Naive thymus-derived CD8-positive, alpha-beta T cell (primary cell): ENCODE measurements around the gene PPHLN1. TPM values are rescaled to one million over a fixed set of nuclear protein-coding genes. Genes with fewer than 3 reads are reported as not detected.
A peak's percentile ranks its signal among the peaks of the same experiment; 100 is the strongest.
"Not testable (repeated sequence)": the region's sequence is repeated elsewhere in the genome, so short reads cannot be mapped to it uniquely, and the experiment has no call there.

Experiments
- ATAC-seq, 2 donors: fragments of 150-1000 bp; cut with Tn5 transposase in 1 of 2; sonication (Bioruptor Pico), chemical (Tn5 transposase) in 1 of 2; 1 replicate in 1 of 2; 2 replicates in 1 of 2; pipeline ENCODE4 v1.10.0; 2021; ENCODE audit warnings: mild to moderate bottlenecking in 2 of 2, moderate library complexity in 2 of 2
- POLR2A ChIA-PET: fragments of 350-600 bp; sonication (Branson Sonifier 250); formaldehyde crosslinking; loops from one replicate; lab custom pipeline; 2021; ENCODE audit warnings: antibody characterized with exemption; lab: Charles Lee
- DNase-seq, 10 donors: peaks; one replicate each; pipeline versions ENCODE4 v3.0.0 to v3.0.0-alpha.2; 2020 to 2022
- H3K27ac Mint-ChIP-seq, 10 donors: one replicate each; pipeline ENCODE4 v1.8.0; 2020 to 2022; ENCODE audit warnings: mild to moderate bottlenecking in 10 of 10, mixed read lengths in 10 of 10, moderate library complexity in 4 of 10, inconsistent platforms in 1 of 10
- H3K27me3 Mint-ChIP-seq, 5 donors: one replicate each; pipeline ENCODE4 v1.8.0; 2021 to 2022; ENCODE audit warnings: mixed read lengths in 5 of 5
- H3K36me3 Mint-ChIP-seq, 3 donors: one replicate each; pipeline ENCODE4 v1.8.0; 2020 to 2022; ENCODE audit warnings: mixed read lengths in 3 of 3, mild to moderate bottlenecking in 2 of 3, inconsistent platforms in 1 of 3
- H3K4me1 Mint-ChIP-seq, 4 donors: one replicate each; pipeline ENCODE4 v1.8.0; 2021 to 2022; ENCODE audit warnings: mixed read lengths in 4 of 4
- H3K4me3 Mint-ChIP-seq, 10 donors: one replicate each; pipeline ENCODE4 v1.8.0; 2020 to 2022; ENCODE audit warnings: mild to moderate bottlenecking in 10 of 10, mixed read lengths in 10 of 10, moderate library complexity in 6 of 10, inconsistent platforms in 1 of 10
- H3K9me3 Mint-ChIP-seq, 9 donors: one replicate each; pipeline ENCODE4 v1.8.0; 2020 to 2022; ENCODE audit warnings: mixed read lengths in 9 of 9, mild to moderate bottlenecking in 3 of 9, inconsistent platforms in 1 of 9, moderate library complexity in 1 of 9
- polyA plus RNA-seq, 3 donors: library from polyadenylated mRNA; unstranded; fragments of 300-500 nt; fragmentation: Illumina TruSeq; gene quantifications; one replicate each; pipeline ENCODE4 v1.2.3, GENCODE V29; 2021
- total RNA-seq, 8 experiments: library from RNA in 2 of 8; stranded (reverse) in 2 of 8; gene quantifications; one replicate each; pipeline ENCODE4 v1.2.3 and lab custom pipeline; 2021 to 2026

Gene PPHLN1
- total and polyA plus RNA-seq, 5 experiments from 2014 or later = 107 to 178 (median 152) TPM

- ATAC-seq (peak; percentile 32 to 37), DNase-seq (peak in 6 of 10 donors; percentile 1 to 39 (median 27))
- H3K36me3 Mint-ChIP-seq = peaks cover 0 to 9% (median 0%) of the 10 kb centered on the region in 3 donors
- H3K27me3 Mint-ChIP-seq = no peaks in the 10 kb centered on the region
- H3K4me1 Mint-ChIP-seq = peaks cover 30 to 68% (median 58%) of the 10 kb centered on the region in 4 donors
- H3K27ac Mint-ChIP-seq = peak overlapping the region; percentile 91 to 99 (median 98)
- POLR2A ChIA-PET = interaction anchor here (1.3 kb wide), 1 partner anchor 88 kb away, joined by 4 read pairs; the partner anchor contains the start of gene YAF2
- H3K4me3 Mint-ChIP-seq = peak overlapping the region; percentile 96 to 99 (median 98)
- H3K9me3 Mint-ChIP-seq = no peaks in the 10 kb centered on the region
Observed at GRCh38 chr12:42326541-42327226, 717 bp downstream of the PPHLN1 start.

GRCh38 chr12:42327227-42327590, 1.2 kb downstream of the PPHLN1 start:
- Mint-ChIP-seq H3K27me3 (no peaks in the 10 kb centered on the region), H3K4me3 (peak overlapping the region; percentile 96 to 99 (median 98)), H3K4me1 (peaks cover 32 to 73% (median 63%) of the 10 kb centered on the region in 4 donors), H3K27ac (peak overlapping the region; percentile 91 to 99 (median 98)), H3K36me3 (peaks cover 0 to 6% (median 0%) of the 10 kb centered on the region in 3 donors), H3K9me3 (no peaks in the 10 kb centered on the region)
- DNase-seq (no peak), ATAC-seq (no peak)
- POLR2A ChIA-PET = interaction anchor here (1.3 kb wide), 1 partner anchor 89 kb away, joined by 4 read pairs; the partner anchor contains the start of gene YAF2

GRCh38 chr12:42330097-42330496, 4.1 kb downstream of the PPHLN1 start:
- POLR2A ChIA-PET, DNase-seq, H3K27me3 Mint-ChIP-seq, ATAC-seq, H3K9me3 Mint-ChIP-seq: not testable (repeated sequence)
- peaks cover 42 to 87% (median 73%) of the 10 kb centered on the region in 4 donors for H3K4me1 Mint-ChIP-seq
- H3K36me3 Mint-ChIP-seq = peaks cover 0 to 16% (median 0%) of the 10 kb centered on the region in 3 donors
- H3K4me3 Mint-ChIP-seq = peak overlapping the region in 8 of 10 donors; percentile 40 to 65 (median 50)
- peak overlapping the region in 6 of 10 donors; percentile 35 to 81 (median 68) for H3K27ac Mint-ChIP-seq

GRCh38 chr12:42332301-42333285, 6.6 kb downstream of the PPHLN1 start:
- Mint-ChIP-seq H3K27me3 (no peaks in the 10 kb centered on the region), H3K27ac (peak overlapping the region in 2 of 10 donors; percentile 11 to 51), H3K4me3 (no peak overlapping the region), H3K9me3 (no peaks in the 10 kb centered on the region), H3K4me1 (peaks cover 32 to 74% (median 65%) of the 10 kb centered on the region in 4 donors), H3K36me3 (peaks cover 0 to 36% (median 0%) of the 10 kb centered on the region in 3 donors)
- DNase-seq (peak in 6 of 10 donors; percentile 2 to 51 (median 38)), ATAC-seq (peak; percentile 65 to 70)
- POLR2A ChIA-PET = interaction anchor here (0.6 kb wide), 1 partner anchor 18 kb away, joined by 5 read pairs; no protein-coding TSS in a partner anchor

- ATAC-seq = no peak
- Mint-ChIP-seq H3K4me3 (no peak overlapping the region), H3K9me3 (no peaks in the 10 kb centered on the region), H3K27ac (peak overlapping the region in 1 of 10 donors; percentile 32), H3K4me1 (peaks cover 26 to 62% (median 53%) of the 10 kb centered on the region in 4 donors), H3K36me3 (peaks cover 0 to 57% (median 4%) of the 10 kb centered on the region in 3 donors), H3K27me3 (no peaks in the 10 kb centered on the region)
- POLR2A ChIA-PET = no interaction called here
- DNase-seq = no peak
Observed at GRCh38 chr12:42336286-42336685, 10.3 kb downstream of the PPHLN1 start.

GRCh38 chr12:42338280-42338679, 12.3 kb downstream of the PPHLN1 start:
- Mint-ChIP-seq H3K36me3 (peaks cover 0 to 69% (median 7%) of the 10 kb centered on the region in 3 donors), H3K27me3 (no peaks in the 10 kb centered on the region), H3K27ac (peak overlapping the region in 4 of 10 donors; percentile 1 to 53 (median 28)), H3K9me3 (no peaks in the 10 kb centered on the region), H3K4me3 (peak overlapping the region in 4 of 10 donors; percentile 0 to 8 (median 2)), H3K4me1 (peaks cover 21 to 56% (median 52%) of the 10 kb centered on the region in 4 donors)
- ATAC-seq (no peak), DNase-seq (no peak)
- POLR2A ChIA-PET = no interaction called here

GRCh38 chr12:42342028-42342427, 16.1 kb downstream of the PPHLN1 start:
- ATAC-seq = no peak
- H3K4me1 Mint-ChIP-seq = peaks cover 18 to 59% (median 48%) of the 10 kb centered on the region in 4 donors
- no peaks in the 10 kb centered on the region for H3K27me3 Mint-ChIP-seq
- no peak for DNase-seq
- POLR2A ChIA-PET = no interaction called here
- no peaks in the 10 kb centered on the region for H3K9me3 Mint-ChIP-seq
- peaks cover 0 to 64% (median 7%) of the 10 kb centered on the region in 3 donors for H3K36me3 Mint-ChIP-seq
- no peak overlapping the region for H3K27ac Mint-ChIP-seq
- H3K4me3 Mint-ChIP-seq = no peak overlapping the region

GRCh38 chr12:42343721-42344120, 17.8 kb downstream of the PPHLN1 start:
- Mint-ChIP-seq H3K4me1 (peaks cover 15 to 58% (median 44%) of the 10 kb centered on the region in 4 donors), H3K4me3 (peak overlapping the region in 1 of 10 donors; percentile 31), H3K27ac (no peak overlapping the region), H3K27me3 (no peaks in the 10 kb centered on the region), H3K9me3 (no peaks in the 10 kb centered on the region), H3K36me3 (peaks cover 0 to 58% (median 7%) of the 10 kb centered on the region in 3 donors)
- ATAC-seq (no peak), DNase-seq (no peak)
- POLR2A ChIA-PET = no interaction called here

- POLR2A ChIA-PET = no interaction called here
- Mint-ChIP-seq H3K9me3 (no peaks in the 10 kb centered on the region), H3K4me3 (no peak overlapping the region), H3K36me3 (peaks cover 0 to 55% (median 2%) of the 10 kb centered on the region in 3 donors), H3K27me3 (no peaks in the 10 kb centered on the region), H3K4me1 (peaks cover 11 to 48% (median 37%) of the 10 kb centered on the region in 4 donors), H3K27ac (peak overlapping the region in 1 of 10 donors; percentile 34)
- ATAC-seq (no peak), DNase-seq (no peak)
Observed at GRCh38 chr12:42346403-42347002, 20.5 kb downstream of the PPHLN1 start.

- H3K9me3 Mint-ChIP-seq, H3K4me3 Mint-ChIP-seq, DNase-seq, H3K27me3 Mint-ChIP-seq, ATAC-seq: not testable (repeated sequence)
- Mint-ChIP-seq H3K27ac (peak overlapping the region in 1 of 10 donors; percentile 59), H3K36me3 (peaks cover 0 to 57% (median 0%) of the 10 kb centered on the region in 3 donors), H3K4me1 (peaks cover 5 to 29% (median 16%) of the 10 kb centered on the region in 4 donors)
- POLR2A ChIA-PET = interaction anchor here (1.0 kb wide), 1 partner anchor 9 kb away, joined by 3 read pairs; no protein-coding TSS in a partner anchor
Observed at GRCh38 chr12:42349119-42350020, 23.4 kb downstream of the PPHLN1 start.

GRCh38 chr12:42350021-42350407, 24.0 kb downstream of the PPHLN1 start:
- POLR2A ChIA-PET, H3K9me3 Mint-ChIP-seq, ATAC-seq, DNase-seq, H3K4me3 Mint-ChIP-seq, H3K27ac Mint-ChIP-seq, H3K27me3 Mint-ChIP-seq: not testable (repeated sequence)
- peaks cover 5 to 24% (median 15%) of the 10 kb centered on the region in 4 donors for H3K4me1 Mint-ChIP-seq
- peaks cover 0 to 61% (median 0%) of the 10 kb centered on the region in 3 donors for H3K36me3 Mint-ChIP-seq
